Stimulated activated CD4-positive, alpha-beta T cell treated with anti-CD3 and anti-CD28 coated beads, Interleukin-2, amount 100 ng/mL, for 24 hours (primary cell): ENCODE data around the gene NXT1.

ENCODE experiments used
- DNase-seq, 2 donors: peaks; one replicate each; pipeline ENCODE4 v3.0.0-alpha.2; 2020

The NXT1 gene

GRCh38 chr20:23361119-23361475 lies 10.5 kb downstream of the NXT1 start:
- no peak for DNase-seq

GRCh38 chr20:23361476-23362391 lies 11.1 kb downstream of the NXT1 start, which contains the start of gene GZF1:
Gene GZF1 (plus strand): TSS chr20:23362182. CDS start chr20:23364384, 2,202 bp downstream.
- DNase-seq = peak; percentile 98

GRCh38 chr20:23362392-23363256 lies 12.0 kb downstream of the NXT1 start:
- DNase-seq = peak in 1 of 2 donors; percentile 19

- DNase-seq = no peak
Measured at GRCh38 chr20:23363257-23363649, 12.7 kb downstream of the NXT1 start.

- no peak for DNase-seq
Measured at GRCh38 chr20:23365390-23366165, 15.0 kb downstream of the NXT1 start.

- DNase-seq = no peak
Measured at GRCh38 chr20:23366384-23366783, 15.8 kb downstream of the NXT1 start.

GRCh38 chr20:23367770-23368169 lies 17.2 kb downstream of the NXT1 start:
- no peak for DNase-seq

- DNase-seq = no peak
Measured at GRCh38 chr20:23368316-23369071, 17.9 kb downstream of the NXT1 start.

GRCh38 chr20:23369072-23369823 lies 18.7 kb downstream of the NXT1 start:
- no peak for DNase-seq

GRCh38 chr20:23370274-23370673 lies 19.7 kb downstream of the NXT1 start:
- no peak for DNase-seq

GRCh38 chr20:23370873-23371272 lies 20.3 kb downstream of the NXT1 start:
- no peak for DNase-seq

- no peak for DNase-seq
Measured at GRCh38 chr20:23371496-23371895, 20.9 kb downstream of the NXT1 start.

- DNase-seq = no peak
Measured at GRCh38 chr20:23374441-23374840, 23.9 kb downstream of the NXT1 start.

GRCh38 chr20:23375827-23376226 lies 25.2 kb downstream of the NXT1 start:
- no peak for DNase-seq

- DNase-seq = no peak
Measured at GRCh38 chr20:23379772-23380171, 29.2 kb downstream of the NXT1 start.

GRCh38 chr20:23381876-23382275 lies 31.3 kb downstream of the NXT1 start:
- no peak for DNase-seq

- DNase-seq = no peak
Measured at GRCh38 chr20:23386304-23387117, 35.9 kb downstream of the NXT1 start.

GRCh38 chr20:23387118-23387443 lies 36.5 kb downstream of the NXT1 start:
- no peak for DNase-seq

- DNase-seq = no peak
Measured at GRCh38 chr20:23390091-23390774, 39.6 kb downstream of the NXT1 start.

GRCh38 chr20:23391707-23392310 lies 41.2 kb downstream of the NXT1 start:
- no peak for DNase-seq
